ENCODE data around the gene SLC25A22.

GRCh38 chr11:813072-813455 is 15.0 kb upstream of the SLC25A22 start:
- TF ChIP-seq, protein P1, sequence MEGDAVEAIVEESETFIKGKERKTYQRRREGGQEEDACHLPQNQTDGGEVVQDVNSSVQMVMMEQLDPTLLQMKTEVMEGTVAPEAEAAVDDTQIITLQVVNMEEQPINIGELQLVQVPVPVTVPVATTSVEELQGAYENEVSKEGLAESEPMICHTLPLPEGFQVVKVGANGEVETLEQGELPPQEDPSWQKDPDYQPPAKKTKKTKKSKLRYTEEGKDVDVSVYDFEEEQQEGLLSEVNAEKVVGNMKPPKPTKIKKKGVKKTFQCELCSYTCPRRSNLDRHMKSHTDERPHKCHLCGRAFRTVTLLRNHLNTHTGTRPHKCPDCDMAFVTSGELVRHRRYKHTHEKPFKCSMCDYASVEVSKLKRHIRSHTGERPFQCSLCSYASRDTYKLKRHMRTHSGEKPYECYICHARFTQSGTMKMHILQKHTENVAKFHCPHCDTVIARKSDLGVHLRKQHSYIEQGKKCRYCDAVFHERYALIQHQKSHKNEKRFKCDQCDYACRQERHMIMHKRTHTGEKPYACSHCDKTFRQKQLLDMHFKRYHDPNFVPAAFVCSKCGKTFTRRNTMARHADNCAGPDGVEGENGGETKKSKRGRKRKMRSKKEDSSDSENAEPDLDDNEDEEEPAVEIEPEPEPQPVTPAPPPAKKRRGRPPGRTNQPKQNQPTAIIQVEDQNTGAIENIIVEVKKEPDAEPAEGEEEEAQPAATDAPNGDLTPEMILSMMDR (optimal IDR thresholded peaks at IDR 0.05 in 1 of 3, IDR thresholded peaks at IDR 0.05 in 1 of 3, conservative IDR thresholded peaks at IDR 0.05 in 1 of 3; ENCODE audit: extremely low read depth in 1 of 3, insufficient read depth in 2 of 3, low read length in 3 of 3): no peak
- TF ChIP-seq EZH2 (IDR thresholded peaks at IDR 0.05; ENCODE audit: low read length): no peak
